Ascending aorta (tissue), 2 donors: ENCODE results near the gene TRIM39. TPM values are rescaled to one million over a fixed set of nuclear protein-coding genes. Genes with fewer than 3 reads are reported as not detected.

Source experiments
- DNase-seq, 2 donors: peaks; one replicate each; pipeline ENCODE4 v3.0.0-alpha.2; 2019; ENCODE audit warnings: low spot score in 2 of 2
- H3K27ac ChIP-seq, 2 donors: fragments of 200-600 bp; sonication (generic); one replicate each; pipeline ENCODE4 v1.5.1; 2016 to 2017; ENCODE audit warnings: mild to moderate bottlenecking in 1 of 2
- H3K27me3 ChIP-seq: fragments of 200-600 bp; sonication (generic); one replicate; pipeline ENCODE4 v1.5.1; 2017
- H3K36me3 ChIP-seq, 2 donors: fragments of 200-600 bp; sonication (generic); one replicate each; pipeline ENCODE4 v1.5.1; 2016
- H3K4me1 ChIP-seq, 2 donors: fragments of 200-600 bp; sonication (generic); one replicate each; pipeline ENCODE4 v1.5.1; 2016 to 2017; ENCODE audit warnings: mild to moderate bottlenecking in 1 of 2
- H3K4me3 ChIP-seq, 2 donors: fragments of 200-600 bp; sonication (generic); one replicate each; pipeline ENCODE4 v1.5.1; 2016 to 2017; ENCODE audit warnings: mild to moderate bottlenecking in 1 of 2
- H3K9me3 ChIP-seq, 2 donors: fragments of 200-600 bp; sonication (generic); one replicate each; pipeline ENCODE4 v1.5.1; 2016
- intact Hi-C: fragments of 100-400 bp; cut with DNase I; formaldehyde crosslinking; loops from one replicate; pipeline ENCODE4 v1.15.1; 2023
- total RNA-seq: library from RNA; depleted of rRNA; stranded (reverse); fragments of >200 nt; gene quantifications from one replicate; pipeline ENCODE4 v1.1.0, GENCODE V29; 2016
- TF ChIP-seq, protein P1 (sequence below), 3 experiments: fragments of 200-600 bp in 2 of 3; fragments of 450-650 bp in 1 of 3; sonication (generic) in 2 of 3; IDR thresholded peaks; one replicate each; pipeline ENCODE4 v1.5.1; 2016 to 2019; ENCODE audit warnings: antibody characterized with exemption in 3 of 3, mild to moderate bottlenecking in 1 of 3, moderate library complexity in 1 of 3

Gene TRIM39
- total RNA-seq, 1 donor from 2014 or later = 2.8 TPM

DNA sequence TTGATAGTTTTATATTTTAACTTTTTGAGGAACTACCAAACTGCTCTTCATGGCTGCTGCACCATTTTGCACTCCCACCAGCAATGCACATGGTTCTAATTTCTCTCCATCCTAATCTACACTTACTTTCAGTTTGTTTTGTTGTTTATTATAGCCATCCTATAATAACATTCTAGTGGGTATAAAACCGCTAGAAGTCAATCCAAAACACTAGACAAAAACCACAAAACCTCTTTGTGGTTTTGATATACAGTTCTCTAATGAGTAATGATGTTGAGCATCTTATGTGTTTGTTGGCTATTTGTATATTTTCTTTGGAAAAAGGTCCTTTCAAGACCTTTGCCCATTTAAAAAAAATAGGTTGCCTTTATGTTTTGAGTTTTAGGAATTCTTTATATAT, 23.8 kb downstream of the TRIM39 start:
- peaks cover 0 to 4% of the 10 kb centered on the region in 2 donors for H3K4me1 ChIP-seq
- TF ChIP-seq, protein P1, sequence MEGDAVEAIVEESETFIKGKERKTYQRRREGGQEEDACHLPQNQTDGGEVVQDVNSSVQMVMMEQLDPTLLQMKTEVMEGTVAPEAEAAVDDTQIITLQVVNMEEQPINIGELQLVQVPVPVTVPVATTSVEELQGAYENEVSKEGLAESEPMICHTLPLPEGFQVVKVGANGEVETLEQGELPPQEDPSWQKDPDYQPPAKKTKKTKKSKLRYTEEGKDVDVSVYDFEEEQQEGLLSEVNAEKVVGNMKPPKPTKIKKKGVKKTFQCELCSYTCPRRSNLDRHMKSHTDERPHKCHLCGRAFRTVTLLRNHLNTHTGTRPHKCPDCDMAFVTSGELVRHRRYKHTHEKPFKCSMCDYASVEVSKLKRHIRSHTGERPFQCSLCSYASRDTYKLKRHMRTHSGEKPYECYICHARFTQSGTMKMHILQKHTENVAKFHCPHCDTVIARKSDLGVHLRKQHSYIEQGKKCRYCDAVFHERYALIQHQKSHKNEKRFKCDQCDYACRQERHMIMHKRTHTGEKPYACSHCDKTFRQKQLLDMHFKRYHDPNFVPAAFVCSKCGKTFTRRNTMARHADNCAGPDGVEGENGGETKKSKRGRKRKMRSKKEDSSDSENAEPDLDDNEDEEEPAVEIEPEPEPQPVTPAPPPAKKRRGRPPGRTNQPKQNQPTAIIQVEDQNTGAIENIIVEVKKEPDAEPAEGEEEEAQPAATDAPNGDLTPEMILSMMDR (IDR thresholded peaks at IDR 0.05) = no peak

DNA sequence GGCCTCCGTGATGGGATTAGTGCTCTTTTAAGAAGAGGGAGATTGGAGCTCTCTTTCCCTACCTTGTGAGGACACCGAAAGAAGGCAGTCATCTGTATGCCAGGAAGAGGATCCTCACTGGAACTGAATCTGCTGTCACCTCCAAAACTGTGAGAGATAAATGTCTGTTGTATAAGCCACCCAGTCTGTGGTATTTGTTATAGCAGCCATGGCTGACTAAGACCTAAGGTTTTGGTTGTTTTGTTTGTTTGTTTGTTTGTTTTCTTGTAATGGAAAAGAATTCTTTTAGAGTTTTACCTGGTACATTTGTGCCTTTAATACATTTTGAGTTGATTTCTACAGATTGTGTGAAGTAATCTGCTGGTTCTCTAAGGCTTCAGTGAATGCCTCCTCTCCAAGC, 25.8 kb downstream of the TRIM39 start:
- Histone ChIP-seq H3K36me3 (no peaks in the 10 kb centered on the region), H3K4me1 (no peaks in the 10 kb centered on the region), H3K27me3 (no peaks in the 10 kb centered on the region), H3K9me3 (no peaks in the 10 kb centered on the region), H3K4me3 (no peak overlapping the region), H3K27ac (no peak overlapping the region)
- DNase-seq = no peak
- TF ChIP-seq, protein P1 (IDR thresholded peaks at IDR 0.05) = no peak
- intact Hi-C loops = no loop called here

More for the DNA sequence above, 23.8 kb downstream of the TRIM39 start:
- intact Hi-C loops = no loop called here
- Histone ChIP-seq H3K36me3 (no peaks in the 10 kb centered on the region), H3K27me3 (no peaks in the 10 kb centered on the region), H3K4me3 (no peak overlapping the region), H3K27ac (no peak overlapping the region), H3K9me3 (no peaks in the 10 kb centered on the region)
- no peak for DNase-seq

DNA sequence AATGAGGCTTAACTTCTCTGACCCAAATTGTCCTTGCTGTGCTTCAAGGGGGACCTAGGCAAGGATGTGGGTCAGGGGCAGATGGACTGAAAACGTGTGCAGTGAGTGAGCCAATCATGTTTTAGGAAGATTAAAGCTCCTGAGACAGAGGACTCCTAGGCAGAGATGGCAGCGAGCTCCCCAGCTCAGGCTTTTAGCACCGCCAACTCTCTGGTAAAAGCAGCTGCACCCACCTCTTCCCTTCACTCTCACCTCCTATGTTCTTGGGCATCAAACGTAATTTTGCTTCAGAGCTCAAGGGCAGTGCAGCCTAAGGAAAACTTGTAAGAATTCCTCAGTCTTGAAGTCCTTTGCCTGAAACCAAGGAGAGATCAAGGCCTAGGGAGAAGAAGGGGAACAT, 28.6 kb downstream of the TRIM39 start:
- TF ChIP-seq, protein P1 (IDR thresholded peaks at IDR 0.05) = no peak
- Histone ChIP-seq H3K9me3 (no peaks in the 10 kb centered on the region), H3K4me3 (no peak overlapping the region), H3K4me1 (peaks cover 0 to 3% of the 10 kb centered on the region in 2 donors), H3K36me3 (no peaks in the 10 kb centered on the region), H3K27me3 (no peaks in the 10 kb centered on the region), H3K27ac (no peak overlapping the region)
- no peak for DNase-seq
- intact Hi-C loops = no loop called here

DNA sequence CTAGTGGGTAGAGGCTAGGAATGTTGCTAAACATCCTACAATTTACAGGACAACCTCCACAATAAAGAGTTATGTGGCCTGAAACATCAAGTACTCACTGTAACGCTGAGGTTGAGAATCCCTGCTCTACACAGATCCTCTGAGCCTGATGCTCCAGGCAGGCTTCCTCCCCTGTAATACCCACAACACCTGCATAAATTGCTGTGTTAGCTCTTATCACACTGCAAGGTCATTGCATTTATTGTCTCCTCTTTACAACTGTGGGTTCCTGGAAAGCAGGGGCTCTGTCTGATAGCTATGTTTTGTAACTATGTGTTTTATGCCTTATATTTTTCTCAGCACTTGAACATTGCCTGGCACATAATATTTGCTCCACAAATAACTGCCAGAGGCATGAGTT, 29.8 kb downstream of the TRIM39 start:
- intact Hi-C loops = no loop called here
- peaks cover 0 to 3% of the 10 kb centered on the region in 2 donors for H3K4me1 ChIP-seq
- no peaks in the 10 kb centered on the region for H3K9me3 ChIP-seq
- TF ChIP-seq, protein P1 (IDR thresholded peaks at IDR 0.05) = no peak
- H3K27me3 ChIP-seq = no peaks in the 10 kb centered on the region
- no peak for DNase-seq
- H3K36me3 ChIP-seq = no peaks in the 10 kb centered on the region
- H3K27ac ChIP-seq = no peak overlapping the region
- H3K4me3 ChIP-seq = no peak overlapping the region

DNA sequence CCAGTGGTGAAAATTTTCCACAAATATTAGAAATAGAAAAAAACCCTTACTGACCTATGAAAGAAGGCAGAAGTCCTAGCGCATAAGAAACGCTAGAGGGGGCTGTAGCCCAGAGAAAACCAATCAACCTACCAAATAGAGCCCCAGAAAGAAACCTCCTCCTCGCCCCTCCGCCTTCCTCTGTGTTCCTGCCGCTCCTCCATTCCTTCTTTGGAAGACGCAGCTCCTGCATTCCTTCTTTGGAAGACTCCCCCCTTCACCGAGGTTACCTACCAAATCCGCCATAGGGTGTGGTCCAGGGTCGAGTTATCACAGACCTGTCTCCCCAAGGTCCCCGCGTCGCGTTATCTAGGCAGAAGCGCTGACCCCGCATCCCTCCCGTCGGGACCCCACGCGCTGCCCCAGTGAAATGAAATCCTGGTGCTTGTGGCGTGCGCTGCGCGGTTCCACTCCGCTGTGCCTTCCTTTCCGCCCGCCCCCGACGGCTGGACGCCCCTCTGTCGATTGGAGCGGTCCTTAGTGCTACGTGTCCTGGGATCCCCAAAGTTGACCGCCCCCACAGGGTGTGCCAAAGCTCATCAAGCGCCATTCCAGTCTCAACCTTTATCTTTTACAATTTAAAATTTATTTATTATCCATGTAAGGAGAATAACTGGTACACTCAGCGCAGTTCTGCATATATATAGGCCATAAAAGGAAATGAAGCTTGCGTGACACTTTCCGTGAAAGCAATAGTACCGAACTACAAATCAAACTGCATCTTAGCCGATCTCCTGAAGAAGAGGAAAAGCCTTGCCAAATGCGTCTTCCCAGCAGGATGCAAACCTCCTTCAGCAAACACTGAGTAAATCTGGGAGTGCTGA, 31.2 kb downstream of the TRIM39 start:
- TF ChIP-seq, protein P1 (IDR thresholded peaks at IDR 0.05) = peak; percentile 13 to 57 (median 57)
- intact Hi-C loops = no loop called here
- no peaks in the 10 kb centered on the region for H3K36me3 ChIP-seq
- peak overlapping the region; percentile 35 to 45 for H3K4me3 ChIP-seq
- no peak for DNase-seq
- H3K27me3 ChIP-seq = no peaks in the 10 kb centered on the region
- no peaks in the 10 kb centered on the region for H3K9me3 ChIP-seq
- H3K4me1 ChIP-seq = peaks cover 0 to 3% of the 10 kb centered on the region in 2 donors
- no peak overlapping the region for H3K27ac ChIP-seq
